ENCODE results near the gene ALK.

- no peak for TF ChIP-seq GATA3 (IDR thresholded peaks at IDR 0.05; ENCODE audit: low read depth, low read length)
- TF ChIP-seq GATA2 (IDR thresholded peaks at IDR 0.05; ENCODE audit: low read depth, low read length), result no peak
Observed at GRCh38 chr2:29615183-29615582, 306.2 kb downstream of the ALK start.
